HEK293T (cell line): ENCODE measurements around the gene AMBP.

Experiments
- CTBP1 ChIP-seq: fragments of 450-650 bp; IDR thresholded peaks from 2 replicates; pipeline ENCODE4 v1.6.1; 2016; ENCODE audit warnings: borderline replicate concordance
- ELF4 ChIP-seq: fragments of 450-650 bp; IDR thresholded peaks from 2 replicates; pipeline ENCODE4 v1.6.1; 2017; ENCODE audit warnings: antibody characterized with exemption
- FOXK2 ChIP-seq: fragments of 450-650 bp; IDR thresholded peaks from 2 replicates; pipeline ENCODE4 v1.6.1; 2016; ENCODE audit warnings: mild to moderate bottlenecking
- FOXM1 ChIP-seq: fragments of 450-650 bp; IDR thresholded peaks from 2 replicates; pipeline ENCODE4 v1.6.1; 2017; ENCODE audit warnings: mild to moderate bottlenecking, borderline replicate concordance
- L3MBTL2 ChIP-seq: fragments of 450-650 bp; conservative IDR thresholded peaks from 2 replicates; pipeline ENCODE4 v1.6.1; 2016; ENCODE audit warnings: mild to moderate bottlenecking
- NFRKB ChIP-seq: fragments of 450-650 bp; IDR thresholded peaks from 2 replicates; pipeline ENCODE4 v1.6.1; 2016; ENCODE audit warnings: mild to moderate bottlenecking, moderate library complexity
- SP1 ChIP-seq: fragments of 450-650 bp; IDR thresholded peaks from 2 replicates; pipeline ENCODE4 v1.6.1; 2017
- SUZ12 ChIP-seq: fragments of 450-650 bp; IDR thresholded peaks from 2 replicates; pipeline ENCODE4 v1.6.1; 2016; ENCODE audit warnings: mild to moderate bottlenecking
- ZNF384 ChIP-seq: fragments of 450-650 bp; IDR thresholded peaks from 2 replicates; pipeline ENCODE4 v1.6.1; 2016

GRCh38 chr9:114086009-114086408 is 7.9 kb upstream of the AMBP start:
- no peak for TF ChIP-seq SP1
- no peak for TF ChIP-seq ELF4
- TF ChIP-seq NFRKB, result no peak
- no peak for TF ChIP-seq L3MBTL2
- TF ChIP-seq SUZ12, result no peak
- no peak for TF ChIP-seq CTBP1
- no peak for TF ChIP-seq FOXM1
- TF ChIP-seq FOXK2, result no peak
- TF ChIP-seq ZNF384, result no peak
